CD8-positive, alpha-beta memory T cell (primary cell): ENCODE results near the gene TMEM43. TPM values are rescaled to one million over a fixed set of nuclear protein-coding genes. Genes with fewer than 3 reads are reported as not detected.

Experiments
- CTCF ChIA-PET: fragments of 350-600 bp; sonication (Branson Sonifier 250); formaldehyde crosslinking; loops from one replicate; lab custom pipeline; 2021; ENCODE audit warnings: antibody characterized with exemption; lab: Charles Lee
- POLR2A ChIA-PET: fragments of 350-600 bp; sonication (Branson Sonifier 250); formaldehyde crosslinking; loops from one replicate; lab custom pipeline; 2021; ENCODE audit warnings: antibody characterized with exemption; lab: Charles Lee
- DNase-seq, 5 donors: peaks; one replicate each; pipeline versions ENCODE4 v3.0.0 to v3.0.0-alpha.2; 2020 to 2022; ENCODE audit warnings: mixed read lengths in 1 of 5
- H3K27ac ChIP-seq: one replicate; pipeline ENCODE4 v1.7.0; 2013; ENCODE audit warnings: low read depth, mild to moderate bottlenecking, low read length, moderate library complexity
- H3K27me3 ChIP-seq: 2 replicates; pipeline ENCODE4 v1.7.0; 2013; ENCODE audit warnings: low read length, mild to moderate bottlenecking; ENCODE audit not compliant: insufficient read depth, poor library complexity, severe bottlenecking
- H3K36me3 ChIP-seq: 2 replicates; pipeline ENCODE4 v1.7.0; 2013; ENCODE audit warnings: mild to moderate bottlenecking, low read length, moderate library complexity; ENCODE audit not compliant: insufficient read depth
- H3K4me1 ChIP-seq: 2 replicates; pipeline ENCODE4 v1.7.0; 2013; ENCODE audit warnings: mild to moderate bottlenecking, low read length, moderate library complexity; ENCODE audit not compliant: insufficient read depth
- H3K4me3 ChIP-seq: 2 replicates; pipeline ENCODE4 v1.7.0; 2013; ENCODE audit warnings: mild to moderate bottlenecking, low read length
- H3K9me3 ChIP-seq: 2 replicates; pipeline ENCODE4 v1.7.0; 2013; ENCODE audit warnings: mild to moderate bottlenecking, low read length
- H3K27ac Mint-ChIP-seq, 8 donors: one replicate each; pipeline ENCODE4 v1.8.0; 2020 to 2021; ENCODE audit warnings: mixed read lengths in 8 of 8, mild to moderate bottlenecking in 6 of 8, inconsistent platforms in 3 of 8, moderate library complexity in 3 of 8
- H3K27me3 Mint-ChIP-seq, 2 donors: one replicate each; pipeline ENCODE4 v1.8.0; 2020 to 2021; ENCODE audit warnings: mixed read lengths in 2 of 2, mild to moderate bottlenecking in 1 of 2, moderate library complexity in 1 of 2
- H3K36me3 Mint-ChIP-seq, 3 donors: one replicate each; pipeline ENCODE4 v1.8.0; 2020 to 2021; ENCODE audit warnings: mixed read lengths in 3 of 3, inconsistent platforms in 1 of 3, mild to moderate bottlenecking in 1 of 3
- H3K4me1 Mint-ChIP-seq, 3 donors: one replicate each; pipeline ENCODE4 v1.8.0; 2020 to 2021; ENCODE audit warnings: mixed read lengths in 3 of 3, inconsistent platforms in 1 of 3, mild to moderate bottlenecking in 1 of 3
- H3K4me3 Mint-ChIP-seq, 7 donors: one replicate each; pipeline ENCODE4 v1.8.0; 2020 to 2021; ENCODE audit warnings: mixed read lengths in 7 of 7, mild to moderate bottlenecking in 6 of 7, moderate library complexity in 4 of 7, inconsistent platforms in 2 of 7
- H3K9me3 Mint-ChIP-seq, 5 donors: one replicate each; pipeline ENCODE4 v1.8.0; 2020 to 2022; ENCODE audit warnings: mixed read lengths in 5 of 5, mild to moderate bottlenecking in 3 of 5, moderate library complexity in 2 of 5, inconsistent platforms in 1 of 5
- polyA plus RNA-seq: library from polyadenylated mRNA; unstranded; fragments of 300-500 nt; fragmentation: Illumina TruSeq; gene quantifications from one replicate; pipeline ENCODE4 v1.2.3, GENCODE V29; 2021
- total RNA-seq, 2 experiments: library from RNA; stranded (reverse); gene quantifications; one replicate each; pipeline ENCODE4 v1.2.3, GENCODE V29; 2021

The TMEM43 gene
- total and polyA plus RNA-seq, 3 experiments from 2014 or later = 48.8 to 75.3 (median 49.4) TPM

- peaks cover 0 to 37% (median 4%) of the 10 kb centered on the region in 3 donors for H3K36me3 Mint-ChIP-seq
- H3K4me1 ChIP-seq = peaks cover 51% of the 10 kb centered on the region
- ChIA-PET POLR2A (interaction anchor here (1.0 to 3.5 kb wide), 8 partner anchors 15 to 474 kb away, joined by 3 to 78 read pairs (median 16); partner anchors contain the start of genes CCDC174, CHCHD4, SLC6A6 and TMEM43), CTCF (interaction anchor here (0.9 to 3.1 kb wide), 8 partner anchors 19 to 281 kb away, joined by 3 to 30 read pairs (median 4); partner anchors contain the start of genes CHCHD4, SLC6A6 and TMEM43)
- no peak for DNase-seq
- peak overlapping the region; percentile 96 for H3K27ac ChIP-seq
- peak overlapping the region; percentile 92 to 100 (median 98) for H3K4me3 Mint-ChIP-seq
- H3K9me3 ChIP-seq = no peaks in the 10 kb centered on the region
- no peaks in the 10 kb centered on the region for H3K27me3 ChIP-seq
- H3K36me3 ChIP-seq = peaks cover 16% of the 10 kb centered on the region
- peaks cover 0 to 2% of the 10 kb centered on the region in 2 donors for H3K27me3 Mint-ChIP-seq
- H3K9me3 Mint-ChIP-seq = no peaks in the 10 kb centered on the region
- H3K27ac Mint-ChIP-seq = peak overlapping the region; percentile 94 to 100 (median 99)
- H3K4me3 ChIP-seq = peak overlapping the region; percentile 79
- H3K4me1 Mint-ChIP-seq = peaks cover 61 to 81% (median 79%) of the 10 kb centered on the region in 3 donors
Observed at GRCh38 chr3:14177580-14178246, 52.9 kb downstream of the TMEM43 start.

DNA sequence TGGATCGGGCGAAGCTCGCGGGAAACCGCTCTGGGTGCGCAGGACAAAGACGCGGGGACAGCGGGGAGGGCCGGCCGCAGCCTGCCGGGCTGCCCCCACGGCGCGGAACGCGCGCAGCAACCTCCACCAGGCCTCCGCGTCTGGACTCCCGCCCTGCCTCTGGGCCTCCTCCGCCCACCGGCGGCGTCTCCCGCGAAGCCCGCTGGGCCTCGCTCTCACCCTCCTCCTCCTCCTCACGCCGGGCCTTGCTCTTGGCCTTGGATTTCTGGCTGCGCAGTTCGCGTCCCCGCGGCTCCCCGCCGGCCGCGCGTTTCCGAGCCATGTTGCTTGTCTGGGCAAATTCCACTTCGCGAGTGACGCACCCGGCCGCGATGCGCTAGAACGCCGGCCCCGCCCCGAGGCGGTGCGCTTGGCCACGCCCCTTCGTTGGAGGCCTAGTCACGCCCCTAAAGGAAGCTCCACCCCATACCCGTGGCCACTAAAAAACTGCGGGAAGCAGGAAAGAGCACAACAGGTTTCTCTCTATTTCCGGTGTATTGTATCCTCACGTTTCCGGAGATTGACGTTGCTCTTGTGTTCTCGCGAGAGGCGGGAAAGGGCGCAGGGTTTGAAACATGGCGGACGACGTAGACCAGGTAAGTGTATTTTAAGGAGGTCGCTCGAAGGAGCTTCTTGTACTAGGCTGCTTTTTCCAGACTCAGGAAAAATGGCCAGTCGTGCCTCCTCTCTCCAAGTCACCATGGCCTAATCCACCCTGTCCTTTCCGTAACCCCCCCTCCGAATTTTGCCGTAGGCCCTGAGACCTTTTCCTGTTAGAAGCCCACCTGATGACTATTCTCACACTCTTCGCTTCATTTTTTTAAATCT lies 53.6 kb downstream of the TMEM43 start, which contains the start of the genes LSM3 and XPC:
Gene LSM3 (plus strand): TSS at position 571 of the 867 bp plus-strand sequence. CDS start 44 bp downstream, at position 615.
Gene XPC (minus strand): TSS at position 355 of the 867 bp plus-strand sequence. CDS start 33 bp downstream, at position 322.
- Histone ChIP-seq H3K9me3 (no peaks in the 10 kb centered on the region), H3K27ac (peak within 1 kb of the TSS; percentile 96), H3K36me3 (peaks cover 22% of the 10 kb centered on the region), H3K27me3 (no peaks in the 10 kb centered on the region), H3K4me3 (peak within 1 kb of the TSS; percentile 79), H3K4me1 (peaks cover 44% of the 10 kb centered on the region)
- DNase-seq = peak; percentile 96 to 100 (median 98)
- H3K27ac Mint-ChIP-seq = peak within 1 kb of the TSS; percentile 94 to 100 (median 99)
- H3K36me3 Mint-ChIP-seq = peaks cover 0 to 38% (median 5%) of the 10 kb centered on the region in 3 donors
- peaks cover 0 to 2% of the 10 kb centered on the region in 2 donors for H3K27me3 Mint-ChIP-seq
- ChIA-PET CTCF (interaction anchor here (0.9 to 3.1 kb wide), 10 partner anchors 20 to 282 kb away, joined by 3 to 30 read pairs (median 5); partner anchors contain the start of genes CHCHD4, SLC6A6 and TMEM43), POLR2A (interaction anchor here (0.5 to 3.5 kb wide), 12 partner anchors 9 to 1526 kb away, joined by 3 to 78 read pairs (median 9); partner anchors contain the start of genes CCDC174, CHCHD4, SLC6A6 and TMEM43)
- peaks cover 58 to 82% (median 79%) of the 10 kb centered on the region in 3 donors for H3K4me1 Mint-ChIP-seq
- peak within 1 kb of the TSS; percentile 92 to 100 (median 98) for H3K4me3 Mint-ChIP-seq
- H3K9me3 Mint-ChIP-seq = no peaks in the 10 kb centered on the region

- Mint-ChIP-seq H3K36me3 (peaks cover 0 to 44% (median 11%) of the 10 kb centered on the region in 3 donors), H3K4me1 (peaks cover 58 to 82% (median 81%) of the 10 kb centered on the region in 3 donors), H3K27ac (peak overlapping the region; percentile 94 to 100 (median 99)), H3K4me3 (peak overlapping the region; percentile 92 to 100 (median 98)), H3K27me3 (peaks cover 0 to 2% of the 10 kb centered on the region in 2 donors), H3K9me3 (no peaks in the 10 kb centered on the region)
- DNase-seq = no peak
- Histone ChIP-seq H3K27ac (peak overlapping the region; percentile 96), H3K4me1 (peaks cover 41% of the 10 kb centered on the region), H3K4me3 (peak overlapping the region; percentile 79), H3K27me3 (no peaks in the 10 kb centered on the region), H3K9me3 (no peaks in the 10 kb centered on the region), H3K36me3 (peaks cover 28% of the 10 kb centered on the region)
- POLR2A ChIA-PET = interaction anchor here (0.5 to 3.5 kb wide), 13 partner anchors 10 to 1527 kb away, joined by 3 to 78 read pairs (median 8); partner anchors contain the start of genes CCDC174, CHCHD4, SLC6A6 and TMEM43
- CTCF ChIA-PET = interaction anchor here (1.0 to 3.1 kb wide), 7 partner anchors 24 to 283 kb away, joined by 3 to 30 read pairs (median 5); partner anchors contain the start of genes CHCHD4 and TMEM43
Observed at GRCh38 chr3:14179114-14179465, 54.2 kb downstream of the TMEM43 start.

- H3K27me3 ChIP-seq = no peaks in the 10 kb centered on the region
- H3K27ac ChIP-seq = peak overlapping the region; percentile 96
- POLR2A ChIA-PET = interaction anchor here (0.6 to 3.5 kb wide), 3 partner anchors 26 to 471 kb away, joined by 3 to 78 read pairs (median 30); partner anchors contain the start of genes CCDC174, CHCHD4 and TMEM43
- H3K27me3 Mint-ChIP-seq = peaks cover 0 to 2% of the 10 kb centered on the region in 2 donors
- CTCF ChIA-PET = interaction anchor here (2.0 to 3.1 kb wide), 4 partner anchors 24 to 283 kb away, joined by 5 to 30 read pairs (median 16); partner anchors contain the start of genes CHCHD4 and TMEM43
- H3K4me3 ChIP-seq = no peak overlapping the region
- peaks cover 0 to 46% (median 11%) of the 10 kb centered on the region in 3 donors for H3K36me3 Mint-ChIP-seq
- peak overlapping the region; percentile 92 to 100 (median 98) for H3K4me3 Mint-ChIP-seq
- H3K9me3 Mint-ChIP-seq = no peaks in the 10 kb centered on the region
- no peak for DNase-seq
- peaks cover 34% of the 10 kb centered on the region for H3K4me1 ChIP-seq
- H3K9me3 ChIP-seq = no peaks in the 10 kb centered on the region
- H3K4me1 Mint-ChIP-seq = peaks cover 53 to 75% (median 74%) of the 10 kb centered on the region in 3 donors
- H3K36me3 ChIP-seq = peaks cover 29% of the 10 kb centered on the region
- H3K27ac Mint-ChIP-seq = peak overlapping the region; percentile 94 to 100 (median 99)
Observed at GRCh38 chr3:14179795-14180194, 54.9 kb downstream of the TMEM43 start.

GRCh38 chr3:14181253-14181652 lies 56.4 kb downstream of the TMEM43 start:
- H3K36me3 Mint-ChIP-seq = peaks cover 3 to 58% (median 14%) of the 10 kb centered on the region in 3 donors
- ChIA-PET POLR2A (interaction anchor here (0.5 kb wide), 1 partner anchor 875 kb away, joined by 3 read pairs; no protein-coding TSS in a partner anchor), CTCF (no interaction called here)
- peak overlapping the region in 1 of 8 donors; percentile 94 for H3K27ac Mint-ChIP-seq
- no peaks in the 10 kb centered on the region for H3K27me3 ChIP-seq
- H3K27me3 Mint-ChIP-seq = peaks cover 0 to 2% of the 10 kb centered on the region in 2 donors
- no peaks in the 10 kb centered on the region for H3K9me3 Mint-ChIP-seq
- no peak for DNase-seq
- H3K36me3 ChIP-seq = peaks cover 29% of the 10 kb centered on the region
- no peak overlapping the region for H3K4me3 ChIP-seq
- peaks cover 43 to 68% (median 63%) of the 10 kb centered on the region in 3 donors for H3K4me1 Mint-ChIP-seq
- no peaks in the 10 kb centered on the region for H3K9me3 ChIP-seq
- no peak overlapping the region for H3K27ac ChIP-seq
- H3K4me1 ChIP-seq = peaks cover 20% of the 10 kb centered on the region
- peak overlapping the region in 1 of 7 donors; percentile 57 for H3K4me3 Mint-ChIP-seq

DNA sequence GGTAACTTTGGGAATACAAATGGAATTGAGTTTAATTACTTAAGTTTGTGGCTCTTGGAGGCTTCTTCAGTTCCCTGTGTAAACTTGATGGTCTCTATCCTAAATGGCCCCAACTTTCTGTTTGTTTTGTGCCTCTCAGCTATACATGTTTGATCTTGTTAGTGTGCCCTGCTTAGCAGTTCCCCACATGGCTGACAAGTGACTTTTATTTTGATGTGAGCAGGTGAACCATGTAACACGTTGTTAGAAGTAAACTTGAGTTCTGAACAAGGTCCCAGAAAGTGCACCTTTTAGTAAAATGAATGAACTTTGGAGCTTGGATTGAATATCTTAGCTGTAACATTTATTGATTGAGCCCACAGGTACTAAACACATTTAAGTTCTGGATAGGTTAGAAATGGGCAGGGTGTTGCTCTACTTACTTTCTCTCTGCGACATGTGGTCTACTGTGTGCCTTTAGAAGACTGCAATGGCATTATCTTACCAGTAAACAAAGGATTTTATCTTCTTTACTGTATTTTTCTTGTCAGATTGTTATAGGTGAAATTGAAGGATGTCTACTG lies 58.2 kb downstream of the TMEM43 start:
- H3K36me3 Mint-ChIP-seq = peaks cover 3 to 63% (median 20%) of the 10 kb centered on the region in 3 donors
- H3K27me3 ChIP-seq = no peaks in the 10 kb centered on the region
- CTCF ChIA-PET = no interaction called here
- POLR2A ChIA-PET = no interaction called here
- no peak overlapping the region for H3K4me3 ChIP-seq
- H3K9me3 Mint-ChIP-seq = no peaks in the 10 kb centered on the region
- H3K27ac Mint-ChIP-seq = peak overlapping the region in 2 of 8 donors; percentile 40 to 61
- no peak overlapping the region for H3K4me3 Mint-ChIP-seq
- H3K36me3 ChIP-seq = peaks cover 29% of the 10 kb centered on the region
- no peak for DNase-seq
- H3K4me1 Mint-ChIP-seq = peaks cover 33 to 65% (median 55%) of the 10 kb centered on the region in 3 donors
- no peak overlapping the region for H3K27ac ChIP-seq
- H3K4me1 ChIP-seq = peaks cover 10% of the 10 kb centered on the region
- H3K27me3 Mint-ChIP-seq = peaks cover 0 to 2% of the 10 kb centered on the region in 2 donors
- H3K9me3 ChIP-seq = no peaks in the 10 kb centered on the region
